PC-3 (cell line): Measurements from ENCODE around the gene FOXD1. TPM values are rescaled to one million over a fixed set of nuclear protein-coding genes. Genes with fewer than 3 reads are reported as not detected.

Experiments
- ATAC-seq: fragments of 200-7000 bp; cut with Tn5 transposase; 2 replicates; pipeline ENCODE4 v1.9.1; 2020; ENCODE audit warnings: mild to moderate bottlenecking, moderate library complexity
- BruUV-seq: library from RNA; stranded (reverse); fragments of 400-500 nt; replicated peaks from 2 replicates; lab custom pipeline; 2021; lab: Mats Ljungman, UMichigan
- CTCF ChIA-PET: fragments of 300-600 bp; sonication (Branson Sonifier 250); formaldehyde crosslinking; loops from one replicate; lab custom pipeline; 2022; ENCODE audit warnings: antibody characterized with exemption; lab: Charles Lee
- POLR2A ChIA-PET: fragments of 300-600 bp; sonication (Branson Sonifier 250); formaldehyde crosslinking; loops from one replicate; lab custom pipeline; 2022; ENCODE audit warnings: antibody characterized with exemption; ENCODE audit not compliant: unreplicated experiment; lab: Charles Lee
- DNase-seq: peaks from one replicate; pipeline ENCODE4 v3.0.0-alpha.2; 2015
- H2AFZ ChIP-seq: fragments of 300-600 bp; sonication (generic); 2 replicates; pipeline ENCODE4 v1.6.0; 2016; ENCODE audit warnings: antibody characterized with exemption, low read length
- H3F3A ChIP-seq: fragments of 300-600 bp; sonication (generic); one replicate; pipeline ENCODE4 v1.6.0; 2017; ENCODE audit warnings: antibody characterized with exemption, low read length, control low read depth, mild to moderate bottlenecking; ENCODE audit not compliant: unreplicated experiment
- H3K27ac ChIP-seq: fragments of 300-600 bp; sonication (generic); 2 replicates; pipeline ENCODE4 v1.5.1; 2016; ENCODE audit warnings: mild to moderate bottlenecking, low read length
- H3K27me3 ChIP-seq: fragments of 300-600 bp; sonication (generic); 2 replicates; pipeline ENCODE4 v1.6.1; 2016; ENCODE audit warnings: low read length, mixed read lengths
- H3K36me3 ChIP-seq: fragments of 300-600 bp; sonication (generic); 2 replicates; pipeline ENCODE4 v1.6.1; 2016; ENCODE audit warnings: low read depth, mixed run types, low read length, mixed read lengths
- H3K4me1 ChIP-seq: fragments of 300-600 bp; sonication (generic); 2 replicates; pipeline ENCODE4 v1.5.1; 2016; ENCODE audit warnings: low read length; ENCODE audit not compliant: insufficient read depth
- H3K4me2 ChIP-seq: fragments of 300-600 bp; sonication (generic); 2 replicates; pipeline ENCODE4 v1.6.0; 2016; ENCODE audit warnings: low read length
- H3K4me3 ChIP-seq: fragments of 300-600 bp; sonication (generic); 2 replicates; pipeline ENCODE4 v1.5.1; 2016; ENCODE audit warnings: mild to moderate bottlenecking, low read length, mixed read lengths
- H3K79me2 ChIP-seq: fragments of 300-600 bp; sonication (generic); 2 replicates; pipeline ENCODE4 v1.6.1; 2017; ENCODE audit warnings: low read length, mixed read lengths
- H3K9ac ChIP-seq: fragments of 300-600 bp; sonication (generic); 2 replicates; pipeline ENCODE4 v1.6.0; 2016; ENCODE audit warnings: mild to moderate bottlenecking, low read length
- H3K9me2 ChIP-seq: fragments of 300-600 bp; sonication (generic); replicated peaks from 2 replicates; pipeline ENCODE4 v1.6.1; 2016; ENCODE audit warnings: mixed run types, low read length, mixed read lengths
- H3K9me3 ChIP-seq: fragments of 300-600 bp; sonication (generic); 2 replicates; pipeline ENCODE4 v1.6.1; 2016; ENCODE audit warnings: low read length, mixed read lengths
- H4K20me1 ChIP-seq: fragments of 300-600 bp; sonication (generic); 2 replicates; pipeline ENCODE4 v1.6.1; 2016; ENCODE audit warnings: low read length, mixed read lengths
- CTCF ChIP-seq: fragments of 300-600 bp; sonication (generic); conservative IDR thresholded peaks from 2 replicates; pipeline ENCODE4 v1.5.1; 2017; ENCODE audit warnings: antibody characterized with exemption, low read depth, mild to moderate bottlenecking, low read length
- EZH2 ChIP-seq: fragments of 300-600 bp; sonication (generic); IDR thresholded peaks from one replicate; pipeline ENCODE4 v1.6.1; 2017; ENCODE audit warnings: antibody characterized with exemption, mild to moderate bottlenecking, low read length; ENCODE audit not compliant: unreplicated experiment
- EZH2phosphoT487 ChIP-seq: fragments of 300-600 bp; sonication (generic); IDR thresholded peaks from 2 replicates; pipeline ENCODE4 v1.6.1; 2018; ENCODE audit warnings: mild to moderate bottlenecking, antibody characterized with exemption, low read length, borderline replicate concordance
- intact Hi-C: fragments of 100-400 bp; cut with micrococcal nuclease; formaldehyde crosslinking; loops from 2 replicates; pipeline ENCODE4 v1.9.0; 2023
- total RNA-seq: library from RNA; depleted of rRNA; stranded (reverse); fragments of >200 nt; gene quantifications from 2 replicates; pipeline ENCODE4 v1.2.3, GENCODE V29; 2014; rRNA removed

FOXD1 gene
- total RNA-seq, 1 experiment from 2014 or later, result 10.3 TPM

GRCh38 chr5:73405691-73406090 lies 42.9 kb downstream of the FOXD1 start:
- Histone ChIP-seq H2AFZ (no peak overlapping the region), H3K79me2 (no peaks in the 10 kb centered on the region), H3F3A (no peaks in the 10 kb centered on the region), H3K4me2 (no peak overlapping the region), H3K9me2 (no peaks in the 10 kb centered on the region), H3K4me3 (no peak overlapping the region), H4K20me1 (no peaks in the 10 kb centered on the region), H3K27ac (no peak overlapping the region), H3K9me3 (no peaks in the 10 kb centered on the region), H3K9ac (no peak overlapping the region), H3K4me1 (no peaks in the 10 kb centered on the region), H3K27me3 (no peaks in the 10 kb centered on the region), H3K36me3 (no peaks in the 10 kb centered on the region)
- intact Hi-C loops, result no loop called here
- no peak for ATAC-seq
- DNase-seq, result no peak
- TF ChIP-seq EZH2 (no peak), CTCF (no peak), EZH2phosphoT487 (no peak)
- CTCF ChIA-PET, result no interaction called here
- no TSS peak for BruUV-seq
- POLR2A ChIA-PET, result no interaction called here

- intact Hi-C loops, result no loop called here
- no peak for ATAC-seq
- POLR2A ChIA-PET, result no interaction called here
Observed at GRCh38 chr5:73399775-73400174, 48.8 kb downstream of the FOXD1 start.

More at GRCh38 chr5:73399775-73400174, 48.8 kb downstream of the FOXD1 start:
- Histone ChIP-seq H3K27me3 (no peaks in the 10 kb centered on the region), H3F3A (no peaks in the 10 kb centered on the region), H4K20me1 (no peaks in the 10 kb centered on the region), H3K36me3 (no peaks in the 10 kb centered on the region), H3K79me2 (no peaks in the 10 kb centered on the region), H3K4me2 (no peak overlapping the region), H3K9me3 (no peaks in the 10 kb centered on the region), H3K4me3 (no peak overlapping the region), H3K4me1 (no peaks in the 10 kb centered on the region), H3K27ac (no peak overlapping the region), H2AFZ (no peak overlapping the region), H3K9ac (no peak overlapping the region), H3K9me2 (no peaks in the 10 kb centered on the region)
- TF ChIP-seq EZH2phosphoT487 (no peak), CTCF (no peak), EZH2 (no peak)
- DNase-seq, result no peak
- CTCF ChIA-PET, result no interaction called here
- BruUV-seq, result no TSS peak

Other genes starting within 250 kb of the FOXD1 start
- gene BTF3, start 49.7 kb upstream of the FOXD1 start, total RNA-seq, result 249 and 291 TPM in 2 replicates
- 3.2 and 4.4 TPM in 2 replicates for gene ANKRA2, start 116.9 kb upstream of the FOXD1 start, total RNA-seq
- gene UTP15, start 117.0 kb upstream of the FOXD1 start, total RNA-seq, result 20.9 and 27.6 TPM in 2 replicates
- 24.2 and 25.7 TPM in 2 replicates for gene ARHGEF28, start 177.4 kb upstream of the FOXD1 start, total RNA-seq